Pulmonary artery endothelial cell (primary cell): ENCODE results near the gene LDLRAD4. TPM values are rescaled to one million over a fixed set of nuclear protein-coding genes. Genes with fewer than 3 reads are reported as not detected.

Source experiments
- DNase-seq: peaks from one replicate; pipeline ENCODE4 v3.0.0-alpha.2; 2011; ENCODE audit warnings: low read depth, low spot score
- total RNA-seq: library from RNA; depleted of rRNA; stranded (reverse); fragments of >200 nt; gene quantifications from 2 replicates; pipeline ENCODE4 v1.2.3, GENCODE V29; 2014

The LDLRAD4 gene
- total RNA-seq, 1 donor from 2014 or later = 1.5 TPM

DNA sequence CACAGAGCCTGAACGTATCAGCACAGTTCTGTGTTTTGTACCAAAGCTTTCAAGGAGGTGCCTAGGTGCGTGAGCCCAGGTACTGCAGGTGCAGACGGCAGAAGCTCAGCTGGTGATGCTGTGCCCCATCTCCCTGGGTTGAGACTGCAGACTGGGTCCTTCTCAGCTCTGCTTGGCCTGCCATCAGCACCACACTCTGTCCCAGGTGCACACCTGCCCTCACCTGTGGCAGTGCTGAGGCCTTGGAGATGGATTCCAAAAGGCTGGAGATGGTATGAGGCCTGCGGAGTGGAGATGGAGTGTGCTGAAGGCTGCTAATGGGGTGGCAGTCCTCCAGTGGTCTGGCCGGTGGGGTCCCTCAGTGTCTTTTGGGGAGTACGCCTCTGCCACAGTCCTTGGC is 9.3 kb downstream of the LDLRAD4 start:
- no peak for DNase-seq

DNA sequence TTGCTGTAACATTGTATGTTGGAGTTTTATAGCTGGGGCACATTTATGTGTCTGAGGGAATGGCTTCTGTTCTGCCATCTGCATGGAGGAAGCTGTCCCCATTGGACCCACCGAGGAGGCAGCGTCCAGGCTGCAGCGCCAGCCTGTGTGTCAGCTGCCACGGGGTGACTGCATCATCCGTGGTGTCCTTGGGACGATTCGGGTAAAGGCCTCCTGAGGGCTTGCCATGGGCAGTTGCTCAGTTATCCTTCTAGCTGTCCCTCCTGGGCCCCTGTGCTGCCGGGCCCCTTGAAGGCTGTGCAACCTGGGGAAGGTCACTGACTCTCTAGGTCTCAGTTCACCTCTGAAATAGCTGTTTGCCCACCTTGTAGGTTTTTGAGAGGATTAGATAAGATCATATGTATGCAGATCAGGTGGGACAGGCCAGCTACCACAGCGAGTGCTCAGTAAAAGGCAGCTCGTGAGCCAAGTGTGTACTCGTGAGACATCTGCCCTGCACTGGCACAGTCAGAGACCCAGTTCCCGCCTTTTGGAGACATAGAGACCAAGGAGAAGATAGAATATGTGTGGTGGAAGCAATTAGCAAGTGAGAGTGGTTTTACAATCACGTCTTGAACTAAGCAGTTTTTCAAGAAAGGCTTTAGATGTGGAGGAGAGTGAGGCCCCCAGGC is 10.6 kb downstream of the LDLRAD4 start:
- no peak for DNase-seq

DNA sequence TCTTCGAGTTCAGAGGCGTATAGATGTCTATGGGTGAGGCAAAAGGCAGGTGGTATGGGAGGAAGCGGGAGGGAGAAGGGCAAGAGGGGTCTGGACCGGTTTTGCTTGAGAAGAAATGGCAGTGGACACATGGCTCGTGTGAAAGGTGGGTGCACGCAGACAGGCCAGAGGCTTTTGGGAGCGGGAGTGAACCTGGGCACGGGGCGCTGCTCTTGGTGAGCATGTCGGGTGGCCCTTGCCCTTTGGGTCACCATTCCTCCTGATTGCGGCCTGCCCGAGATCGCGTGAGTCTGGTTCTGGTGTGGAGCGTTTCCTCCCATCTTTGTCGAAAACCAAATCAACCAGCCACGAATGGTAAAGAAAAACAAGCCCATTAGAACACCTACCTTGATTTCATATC is 12.6 kb downstream of the LDLRAD4 start:
- no peak for DNase-seq

DNA sequence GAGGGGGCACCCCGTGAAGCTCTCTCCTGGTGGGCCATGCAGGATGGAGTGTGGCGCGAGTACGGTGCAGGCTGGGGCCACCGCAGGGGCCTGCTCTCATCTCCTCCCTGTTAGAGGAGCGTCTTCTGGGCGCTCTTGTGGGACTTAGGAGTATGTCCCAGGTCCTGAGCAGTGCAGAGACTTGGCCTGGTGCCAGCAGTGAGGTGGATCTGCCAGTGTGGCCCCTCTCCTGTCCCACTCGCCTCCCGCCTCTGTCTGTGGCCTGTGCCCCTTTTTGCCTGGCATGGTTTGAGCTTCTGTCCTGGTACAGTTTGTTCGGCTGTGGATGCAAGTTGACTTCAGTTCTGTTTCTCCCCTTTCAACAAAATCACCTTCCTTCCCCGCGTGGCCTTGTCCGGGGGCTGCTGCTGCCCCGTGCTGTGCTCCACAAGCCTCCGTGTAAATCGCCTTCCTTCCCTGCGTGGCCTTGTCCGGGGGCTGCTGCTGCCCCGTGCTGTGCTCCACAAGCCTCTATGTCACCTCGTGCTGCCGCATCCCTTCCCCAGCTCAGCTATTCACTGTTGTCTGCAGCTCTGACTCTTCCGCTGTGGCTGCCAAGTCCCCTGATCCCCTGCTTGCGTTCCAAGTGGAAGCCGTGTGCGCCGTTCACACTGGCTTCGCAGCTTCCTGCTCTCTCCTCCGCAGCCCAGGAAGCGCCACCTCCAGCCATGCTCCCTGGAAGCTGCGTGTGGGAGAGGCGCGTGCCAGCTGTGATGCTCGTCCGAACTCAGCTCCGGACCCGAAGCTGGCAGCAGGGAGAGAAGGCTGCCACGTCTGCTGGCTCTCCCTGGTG is 13.7 kb downstream of the LDLRAD4 start:
- DNase-seq = no peak

DNA sequence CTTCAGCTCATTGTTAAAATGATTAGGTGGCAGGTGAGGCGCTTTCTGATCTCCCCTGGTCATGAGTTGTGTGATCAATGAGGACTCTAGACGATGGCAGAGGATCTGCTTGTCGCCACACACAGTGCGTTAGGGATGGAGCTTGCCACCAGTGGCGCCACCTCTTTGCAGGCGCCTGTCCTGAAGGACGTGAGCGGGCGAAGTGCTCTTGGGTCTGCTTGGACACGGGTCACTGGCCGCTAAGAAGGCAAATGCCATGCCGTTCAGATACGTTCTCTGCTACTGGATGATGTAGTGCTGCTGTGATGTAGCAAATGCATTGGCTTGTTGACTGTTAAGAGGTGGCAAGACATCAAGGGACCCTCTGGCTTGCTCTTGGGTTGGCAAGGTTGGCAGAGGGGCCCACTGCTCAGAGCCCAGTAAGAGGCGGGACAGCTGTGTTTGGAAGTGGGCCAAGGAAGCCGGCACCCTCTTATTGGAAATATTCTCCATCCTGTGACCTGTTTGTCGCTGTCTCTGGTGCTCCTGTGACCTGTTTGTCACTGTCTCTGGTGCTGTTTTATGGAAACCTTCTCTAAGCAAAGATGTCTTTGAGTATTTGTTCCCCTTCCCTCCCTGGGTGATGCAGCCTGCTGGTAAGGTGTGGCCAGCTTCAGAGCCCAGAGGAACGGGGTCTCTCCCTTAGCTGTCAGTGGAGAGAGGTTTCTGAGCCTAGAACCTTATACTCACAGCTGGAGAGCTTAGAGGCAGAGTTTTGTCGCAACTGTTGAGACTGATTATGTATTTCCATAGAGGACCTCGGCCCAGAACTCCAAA is 14.6 kb downstream of the LDLRAD4 start:
- no peak for DNase-seq

DNA sequence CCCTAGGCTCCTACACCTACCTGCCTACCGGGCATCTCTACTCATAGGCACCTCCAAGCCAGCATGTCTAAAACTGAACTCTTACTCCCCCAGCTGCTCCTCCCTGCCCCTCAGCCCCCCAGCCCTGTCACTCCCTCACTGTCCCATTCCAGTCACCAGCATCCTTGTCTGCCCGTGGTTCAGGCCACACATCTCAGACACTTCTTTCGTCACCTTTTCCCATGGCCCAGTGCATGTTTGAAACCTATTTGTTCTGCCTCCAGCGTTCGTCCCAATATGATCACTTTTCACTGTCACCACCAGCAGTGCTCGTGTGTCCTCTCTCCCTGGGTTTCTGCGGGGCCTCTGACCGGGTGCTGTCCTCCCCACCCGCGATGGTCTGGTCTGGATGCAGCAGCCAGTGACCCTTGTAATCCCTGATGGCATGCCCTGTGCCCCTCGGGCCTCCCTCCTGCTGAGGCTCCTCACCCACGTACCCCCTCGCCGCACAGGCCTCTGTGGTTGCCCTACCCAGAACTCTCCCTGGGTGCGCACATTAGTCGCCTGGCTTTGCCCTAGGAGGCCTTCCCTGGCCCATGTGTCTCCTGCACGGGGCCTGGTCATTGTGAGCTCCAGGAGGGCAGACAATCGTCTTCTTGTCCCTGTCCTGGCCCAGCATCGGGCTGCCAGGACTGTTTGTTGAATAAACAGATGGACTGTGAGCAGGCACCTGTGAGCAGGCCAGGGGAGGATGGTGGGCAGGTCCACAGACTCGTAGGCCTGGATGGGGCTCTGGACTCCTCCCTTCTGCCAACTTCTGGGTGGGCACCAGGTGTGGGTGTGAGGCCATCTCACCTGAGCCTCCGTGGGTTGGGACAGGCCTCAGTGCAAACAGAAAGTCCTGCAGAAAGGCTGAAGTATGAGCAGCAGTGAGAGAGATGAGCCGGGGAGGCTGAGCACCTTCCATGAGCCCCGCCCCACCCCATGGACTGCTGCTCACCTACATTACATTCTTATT is 15.5 kb downstream of the LDLRAD4 start:
- no peak for DNase-seq

DNA sequence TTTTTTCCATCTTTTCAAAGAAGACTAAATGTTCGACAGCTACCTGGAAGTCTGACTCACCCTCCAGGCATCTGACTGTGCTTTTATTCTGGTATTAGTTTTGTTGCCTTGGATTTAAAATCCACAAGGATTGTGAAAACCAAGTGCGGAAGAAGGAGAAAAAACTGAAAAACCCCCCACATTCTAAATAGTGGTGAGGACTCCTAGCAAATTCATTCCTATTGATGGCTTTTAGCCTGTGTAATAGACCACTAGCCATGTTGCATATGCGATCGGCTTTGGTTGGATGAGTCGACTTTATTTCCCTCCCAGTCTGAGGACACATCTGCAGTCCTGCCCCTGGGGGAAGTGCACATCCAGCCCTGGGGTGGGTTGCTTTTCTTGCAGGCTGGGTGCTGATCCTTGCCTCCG is 16.9 kb downstream of the LDLRAD4 start:
- DNase-seq = no peak

DNA sequence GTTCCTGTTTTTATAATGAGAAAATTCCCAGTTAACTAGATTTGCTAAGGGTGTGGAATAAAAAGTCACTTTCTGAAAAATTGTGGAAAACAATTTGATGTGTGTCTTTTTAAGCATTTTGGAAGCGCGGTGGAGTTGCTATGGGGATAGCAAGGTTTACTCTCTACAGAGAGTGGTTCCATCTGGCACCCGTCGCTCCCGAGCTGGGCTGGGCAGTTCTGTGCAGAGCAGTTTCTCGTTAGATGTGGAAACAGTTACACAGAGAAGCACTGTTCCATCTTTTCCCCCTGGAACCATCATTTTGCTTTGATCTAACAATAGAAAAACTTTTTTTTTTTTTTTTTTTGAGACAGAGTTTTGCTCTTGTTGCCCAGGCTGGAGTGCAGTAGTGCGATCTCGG is 17.4 kb downstream of the LDLRAD4 start:
- DNase-seq = no peak

DNA sequence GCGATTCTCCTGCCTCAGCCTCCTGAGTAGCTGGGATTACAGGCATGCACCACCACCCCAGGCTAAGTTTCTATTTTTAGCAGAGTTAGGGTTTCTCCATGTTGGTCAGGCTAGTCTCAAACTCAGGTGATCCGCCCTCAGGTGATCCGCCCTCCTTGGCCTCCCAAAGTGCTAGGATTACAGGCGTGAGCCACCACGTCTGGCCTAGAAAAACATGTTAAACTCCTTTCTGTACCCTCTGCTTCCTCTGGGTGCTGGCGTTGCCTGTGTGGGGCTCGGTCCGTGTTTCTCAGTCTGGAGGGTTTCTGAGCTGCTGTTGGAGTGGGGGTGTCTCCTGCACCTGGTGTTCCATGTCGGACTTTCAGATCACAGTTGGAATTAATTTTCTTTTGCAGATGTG is 17.9 kb downstream of the LDLRAD4 start:
- DNase-seq = no peak

GRCh38 chr18:13237073-13237472 is 18.5 kb downstream of the LDLRAD4 start:
- DNase-seq = no peak

DNA sequence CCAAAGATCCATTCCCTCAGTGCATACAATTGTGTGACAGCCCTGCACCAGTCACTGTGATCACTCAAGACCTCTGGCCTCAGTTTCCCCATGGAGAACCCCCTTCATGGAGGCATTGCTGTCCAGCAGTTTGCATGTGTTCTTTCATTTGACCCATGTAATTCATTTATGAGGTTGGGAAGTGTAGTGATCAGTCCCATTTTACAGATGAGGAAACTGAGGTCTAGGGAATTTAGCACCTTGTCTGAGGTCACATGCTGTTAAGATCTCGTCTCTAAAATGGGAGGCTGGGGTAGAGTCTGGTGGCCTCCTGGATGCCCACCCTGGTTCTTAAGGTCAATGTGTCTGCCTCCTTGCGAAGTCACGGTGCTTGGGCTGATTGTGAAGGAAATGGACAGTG is 19.1 kb downstream of the LDLRAD4 start:
- DNase-seq = no peak

DNA sequence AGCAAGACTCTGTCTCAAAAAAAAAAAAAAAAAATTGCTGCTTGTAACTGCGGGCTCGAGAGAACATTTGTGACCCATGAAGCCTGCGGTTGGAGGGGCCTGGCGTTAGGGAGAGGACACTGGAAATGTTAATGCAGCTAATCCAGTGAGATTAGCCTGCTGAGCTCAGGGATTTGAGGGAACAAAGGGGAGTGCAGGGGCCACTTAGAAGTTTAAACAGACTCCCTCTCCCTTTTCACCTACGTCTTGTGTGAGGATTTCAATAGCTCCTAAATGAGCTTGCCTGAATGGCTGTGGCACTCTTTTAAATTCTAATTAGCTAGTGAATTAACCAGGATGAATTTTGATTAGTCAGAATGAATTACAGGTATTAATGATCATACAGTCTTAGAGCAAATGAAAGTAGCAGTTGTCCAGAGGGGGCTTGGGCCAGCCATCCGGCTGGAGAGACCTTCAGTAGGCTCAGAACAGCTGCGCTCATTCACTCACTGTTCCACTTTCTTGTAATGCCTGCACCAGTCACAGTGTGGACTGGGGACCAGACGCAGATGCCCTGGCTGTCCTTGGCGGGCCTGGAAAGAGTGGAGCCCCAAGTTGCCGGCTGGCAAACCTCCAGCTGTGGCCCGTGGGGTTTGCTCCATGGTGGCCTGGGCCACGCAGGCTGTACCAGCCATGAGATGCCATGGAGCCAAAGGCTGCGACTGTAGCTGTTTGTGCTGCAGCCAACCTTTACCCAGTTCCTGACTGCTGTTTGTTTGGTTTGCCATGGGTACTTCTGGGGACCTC is 20.8 kb downstream of the LDLRAD4 start:
- no peak for DNase-seq

GRCh38 chr18:13240060-13240725 is 21.6 kb downstream of the LDLRAD4 start:
- DNase-seq = no peak

GRCh38 chr18:13241083-13241892 is 22.7 kb downstream of the LDLRAD4 start:
- no peak for DNase-seq

- no peak for DNase-seq
These were observed 23.3 kb downstream of the LDLRAD4 start for GRCh38 chr18:13241893-13242175.

GRCh38 chr18:13242797-13243196 is 24.2 kb downstream of the LDLRAD4 start:
- no peak for DNase-seq

DNA sequence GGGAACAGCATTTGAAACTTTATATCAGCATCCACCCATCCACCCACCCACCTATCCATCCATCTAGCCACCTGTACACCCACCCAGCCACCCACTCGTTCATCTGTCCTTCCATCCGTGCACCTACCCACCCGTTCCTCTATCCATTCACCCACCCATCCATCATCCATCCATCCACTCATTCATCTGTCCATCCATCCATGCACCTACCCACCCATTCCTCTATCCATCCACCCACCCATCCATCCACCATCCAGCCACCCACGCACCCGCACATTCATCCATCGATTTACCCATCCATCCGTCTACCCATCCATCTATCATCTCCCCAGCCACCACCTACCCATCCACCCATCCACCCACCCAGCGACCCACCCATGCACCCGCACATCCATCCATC is 24.8 kb downstream of the LDLRAD4 start:
- DNase-seq = no peak

- no peak for DNase-seq
These were observed 25.6 kb downstream of the LDLRAD4 start for GRCh38 chr18:13244135-13244534.

DNA sequence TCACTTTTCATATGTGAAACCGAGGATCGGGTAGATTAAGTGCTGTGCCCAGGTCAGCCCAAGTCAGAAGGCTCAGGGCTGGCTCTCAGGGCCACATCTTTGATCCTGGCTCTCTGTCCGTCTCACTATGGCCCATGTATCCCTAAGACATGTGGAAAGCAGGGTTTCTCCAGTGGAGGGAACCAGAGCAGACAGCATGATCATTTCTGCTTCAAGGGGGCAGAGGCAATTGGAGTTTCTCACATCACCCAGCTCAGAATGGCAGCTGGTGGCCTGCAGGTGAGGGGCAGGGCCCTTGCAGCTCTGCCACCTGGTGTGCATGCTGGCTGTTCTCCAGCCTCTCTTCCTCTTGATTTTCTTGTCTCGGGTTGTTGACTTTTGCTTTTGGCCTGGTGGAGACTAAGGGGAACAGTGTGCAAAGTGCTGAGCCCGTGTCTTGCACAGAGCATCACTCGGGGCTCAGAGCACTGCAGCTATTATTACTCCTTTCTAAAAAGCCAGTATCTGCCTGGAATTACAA is 27.0 kb downstream of the LDLRAD4 start:
- no peak for DNase-seq
